HL-60 (cell line): ENCODE data around the gene PARD3.

Experiments
- CTCF ChIP-seq: IDR thresholded peaks from one replicate; pipeline ENCODE4 v1.5.1; 2011; ENCODE audit warnings: low read length, control low read depth, inconsistent platforms; ENCODE audit not compliant: insufficient read depth
- POLR2AphosphoS5 ChIP-seq: IDR thresholded peaks from 2 replicates; pipeline ENCODE4 v1.6.1; 2012; ENCODE audit warnings: low read depth
- SPI1 ChIP-seq: IDR thresholded peaks from 2 replicates; pipeline ENCODE4 v1.6.1; 2012; ENCODE audit warnings: low read depth, mild to moderate bottlenecking, borderline replicate concordance

GRCh38 chr10:34137201-34137600 is 677.9 kb downstream of the PARD3 start:
- no peak for TF ChIP-seq CTCF
- no peak for TF ChIP-seq SPI1
- no peak for TF ChIP-seq POLR2AphosphoS5
